HG03135 (cell line): ENCODE results near the gene FAAH2.
"Not testable (repeated sequence)": the region's sequence is repeated elsewhere in the genome, so short reads cannot be mapped to it uniquely, and the experiment has no call there.

ENCODE experiments used
- ATAC-seq: cut with Tn5 transposase; IDR thresholded peaks from one replicate; pipeline ENCODE4 v1.9.1; 2021; ENCODE audit warnings: mild to moderate bottlenecking, moderate library complexity; ENCODE audit not compliant: unreplicated experiment

The FAAH2 gene

GRCh38 chrX:57286507-57287251 lies at the start of gene FAAH2:
FAAH2 (plus strand) TSS chrX:57286706; CDS start chrX:57286826, 120 bp downstream.
- peak; percentile 92 for ATAC-seq

GRCh38 chrX:57241967-57242366 lies 44.5 kb upstream of the FAAH2 start:
- ATAC-seq = no peak

GRCh38 chrX:57251965-57252364 lies 34.5 kb upstream of the FAAH2 start:
- ATAC-seq = no peak

- no peak for ATAC-seq
Measured at GRCh38 chrX:57265126-57265525, 21.4 kb upstream of the FAAH2 start.

GRCh38 chrX:57266275-57266674 lies 20.2 kb upstream of the FAAH2 start:
- no peak for ATAC-seq

GRCh38 chrX:57266871-57267270 lies 19.6 kb upstream of the FAAH2 start:
- no peak for ATAC-seq

GRCh38 chrX:57267308-57267707 lies 19.2 kb upstream of the FAAH2 start:
- no peak for ATAC-seq

- ATAC-seq = no peak
Measured at GRCh38 chrX:57270980-57271379, 15.5 kb upstream of the FAAH2 start.

GRCh38 chrX:57282568-57282967 lies 3.9 kb upstream of the FAAH2 start:
- no peak for ATAC-seq

- ATAC-seq = no peak
Measured at GRCh38 chrX:57285001-57285400, 1.5 kb upstream of the FAAH2 start.

GRCh38 chrX:57289089-57289488 lies 2.6 kb downstream of the FAAH2 start:
- ATAC-seq = no peak

GRCh38 chrX:57294961-57295360 lies 8.5 kb downstream of the FAAH2 start:
- ATAC-seq = no peak

GRCh38 chrX:57295679-57296078 lies 9.2 kb downstream of the FAAH2 start:
- not testable (repeated sequence) for ATAC-seq

GRCh38 chrX:57313583-57314215 lies 27.2 kb downstream of the FAAH2 start:
- no peak for ATAC-seq

GRCh38 chrX:57329008-57329407 lies 42.5 kb downstream of the FAAH2 start:
- no peak for ATAC-seq

GRCh38 chrX:57335790-57336189 lies 49.3 kb downstream of the FAAH2 start:
- ATAC-seq = not testable (repeated sequence)

- no peak for ATAC-seq
Measured at GRCh38 chrX:57353472-57354132, 67.1 kb downstream of the FAAH2 start.

- ATAC-seq = no peak
Measured at GRCh38 chrX:57364145-57364544, 77.6 kb downstream of the FAAH2 start.

- ATAC-seq = no peak
Measured at GRCh38 chrX:57366430-57366829, 79.9 kb downstream of the FAAH2 start.

- ATAC-seq = no peak
Measured at GRCh38 chrX:57367649-57368048, 81.1 kb downstream of the FAAH2 start.

- no peak for ATAC-seq
Measured at GRCh38 chrX:57368158-57368557, 81.7 kb downstream of the FAAH2 start.

- no peak for ATAC-seq
Measured at GRCh38 chrX:57379296-57379695, 92.8 kb downstream of the FAAH2 start.
